ENCODE measurements around the gene ST3GAL3.

DNA sequence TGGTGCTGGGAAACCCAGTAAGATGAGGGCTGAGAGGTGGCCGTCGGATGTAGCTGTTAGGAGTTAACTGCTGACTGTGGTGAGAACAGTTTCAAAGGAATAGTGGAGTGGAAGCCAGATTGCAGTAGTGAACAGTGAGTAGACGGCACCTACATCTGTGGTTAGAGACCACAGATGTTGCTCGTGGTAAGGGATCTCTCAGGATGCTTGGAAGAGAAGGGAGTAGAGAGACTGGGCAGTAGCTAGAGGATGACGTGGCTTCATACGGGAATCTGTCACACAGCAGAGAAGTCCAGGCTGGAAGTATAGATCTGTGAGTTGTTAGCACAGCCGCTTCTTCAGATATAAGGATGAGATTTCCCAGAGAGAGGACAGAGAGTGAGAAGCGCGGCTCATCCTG, 218.5 kb downstream of the ST3GAL3 start:
- TF ChIP-seq POLR2AphosphoS5 (IDR thresholded peaks at IDR 0.05; ENCODE audit: borderline replicate concordance, low read depth, low read length) (no peak), EZH2 (IDR thresholded peaks at IDR 0.05) (no peak), FOXP2 (optimal IDR thresholded peaks at IDR 0.05; ENCODE audit: control extremely low read depth, extremely low read length, insufficient read depth) (no peak)
